Testis (tissue), 2 donors: ENCODE results near the gene CSNK2A2.

Experiments
- CTCF ChIP-seq, 3 experiments: fragments of 450-650 bp in 2 of 3; fragments of 200-600 bp in 1 of 3; sonication (generic) in 1 of 3; IDR thresholded peaks; one replicate each; pipeline ENCODE4 v1.5.1; 2016 to 2019; ENCODE audit warnings: antibody characterized with exemption in 3 of 3, mild to moderate bottlenecking in 2 of 3, moderate library complexity in 1 of 3
- POLR2A ChIP-seq: fragments of 450-650 bp; IDR thresholded peaks from one replicate; pipeline ENCODE4 v1.6.1; 2017; ENCODE audit warnings: antibody characterized with exemption, mild to moderate bottlenecking, moderate library complexity

GRCh38 chr16:58186176-58186944 lies 11.5 kb downstream of the CSNK2A2 start:
- TF ChIP-seq CTCF (IDR thresholded peaks at IDR 0.05) (no peak), POLR2A (no peak)
